Measurements from ENCODE around the gene CHIC2. TPM values are rescaled to one million over a fixed set of nuclear protein-coding genes. Genes with fewer than 3 reads are reported as not detected.

Gene CHIC2
- total RNA-seq, 6 experiments from 2014 or later = 23.5 to 30.2 (median 27.5) TPM

DNA sequence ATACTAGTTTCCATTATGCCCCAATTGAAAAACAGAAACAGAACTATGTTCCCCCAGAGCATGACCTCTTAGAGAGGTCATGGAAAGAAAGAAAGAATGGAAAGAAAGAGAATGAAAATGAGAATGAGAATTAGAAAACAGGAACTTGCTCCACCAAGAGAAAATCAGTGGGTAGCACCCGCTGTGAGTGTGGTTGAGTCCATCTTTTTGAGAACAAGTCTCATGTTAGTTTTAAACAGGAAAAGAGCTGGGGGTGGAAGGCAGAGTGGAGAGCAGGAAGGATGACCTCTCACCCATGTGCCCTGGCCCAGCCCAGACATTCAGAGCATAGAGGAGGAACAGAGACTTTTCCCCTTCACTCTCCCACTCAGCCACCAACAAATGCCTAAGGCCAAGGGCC lies 40.5 kb upstream of the CHIC2 start:
- Mint-ChIP-seq H3K27ac (no peak overlapping the region), H3K27me3 (ENCODE audit: insufficient read depth) (peaks cover 50% of the 10 kb centered on the region), H3K4me1 (ENCODE audit: low read depth) (peaks cover 36% of the 10 kb centered on the region), H3K36me3 (ENCODE audit: low read depth) (peaks cover 10% of the 10 kb centered on the region), H3K4me3 (no peak overlapping the region), H3K9me3 (no peaks in the 10 kb centered on the region)
- no peak for DNase-seq
- no peak for TF ChIP-seq CTCF (IDR thresholded peaks at IDR 0.05)

DNA sequence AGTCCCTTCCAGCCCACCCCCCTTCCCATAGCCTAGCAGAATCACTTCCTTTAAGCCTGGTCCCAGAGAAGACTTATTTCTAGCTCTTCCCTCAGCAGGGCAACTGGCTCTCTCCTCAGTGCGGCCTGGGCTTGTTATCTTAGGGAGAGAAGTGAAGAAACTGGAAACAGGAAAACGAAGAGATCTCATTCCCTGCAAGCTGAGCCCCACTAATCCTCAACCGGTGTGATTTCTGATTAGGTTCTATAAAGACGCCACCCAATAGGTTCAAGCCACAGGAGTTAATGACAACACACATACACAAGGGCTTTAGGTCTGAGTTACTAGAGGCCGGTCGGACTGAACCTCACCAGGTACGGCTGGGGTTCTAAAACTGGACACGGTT lies 38.8 kb upstream of the CHIC2 start:
- DNase-seq = no peak
- peaks cover 10% of the 10 kb centered on the region for H3K36me3 Mint-ChIP-seq (ENCODE audit: low read depth)
- peak overlapping the region; percentile 65; the same call in 1 of the 2 replicates for H3K4me3 Mint-ChIP-seq
- H3K27me3 Mint-ChIP-seq (ENCODE audit: insufficient read depth) = peaks cover 57% of the 10 kb centered on the region
- no peak overlapping the region for H3K27ac Mint-ChIP-seq
- TF ChIP-seq CTCF (IDR thresholded peaks at IDR 0.05) = no peak
- no peaks in the 10 kb centered on the region for H3K9me3 Mint-ChIP-seq
- H3K4me1 Mint-ChIP-seq (ENCODE audit: low read depth) = peaks cover 51% of the 10 kb centered on the region

DNA sequence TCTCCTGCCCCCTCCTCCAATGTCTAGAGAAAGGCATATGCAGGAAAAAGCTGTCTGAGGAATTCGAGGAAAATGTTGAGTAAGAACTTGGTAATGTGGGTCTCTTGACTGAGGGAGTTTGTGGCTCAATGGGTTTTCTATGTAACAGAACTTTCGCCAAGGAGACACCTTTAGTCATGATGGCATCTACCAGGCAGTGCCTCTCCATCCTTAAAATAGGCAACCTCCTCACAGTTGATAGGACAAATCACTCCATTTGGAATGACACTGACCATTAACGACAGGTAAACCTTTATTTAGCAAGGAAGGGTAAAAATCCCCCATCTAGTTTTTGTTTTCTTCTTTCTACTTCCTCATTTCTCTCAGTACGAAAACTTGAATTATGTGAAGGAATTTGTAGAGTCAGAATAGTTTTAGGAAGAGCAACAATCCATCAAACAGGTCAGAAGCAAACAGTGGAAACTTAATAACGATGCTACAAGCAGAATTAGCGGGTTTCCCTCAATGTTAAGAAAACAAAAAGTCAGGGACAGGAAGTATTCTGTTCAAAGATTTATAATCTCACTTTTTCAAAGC lies 38.2 kb upstream of the CHIC2 start:
- no peak overlapping the region for H3K27ac Mint-ChIP-seq
- peaks cover 61% of the 10 kb centered on the region for H3K27me3 Mint-ChIP-seq (ENCODE audit: insufficient read depth)
- peak overlapping the region; percentile 65; the same call in 1 of the 2 replicates for H3K4me3 Mint-ChIP-seq

GRCh38 chr4:54101190-54102041 lies 37.0 kb upstream of the CHIC2 start:
- peaks cover 66% of the 10 kb centered on the region for H3K27me3 Mint-ChIP-seq (ENCODE audit: insufficient read depth)
- no peak for DNase-seq
- H3K27ac Mint-ChIP-seq = no peak overlapping the region
- TF ChIP-seq CTCF (IDR thresholded peaks at IDR 0.05) = no peak
- no peaks in the 10 kb centered on the region for H3K9me3 Mint-ChIP-seq
- peaks cover 59% of the 10 kb centered on the region for H3K4me1 Mint-ChIP-seq (ENCODE audit: low read depth)
- peak overlapping the region; percentile 70 for H3K4me3 Mint-ChIP-seq
- peaks cover 10% of the 10 kb centered on the region for H3K36me3 Mint-ChIP-seq (ENCODE audit: low read depth)

More for the DNA sequence above, 38.2 kb upstream of the CHIC2 start:
- Mint-ChIP-seq H3K36me3 (ENCODE audit: low read depth) (peaks cover 10% of the 10 kb centered on the region), H3K4me1 (ENCODE audit: low read depth) (peaks cover 57% of the 10 kb centered on the region), H3K9me3 (no peaks in the 10 kb centered on the region)
- TF ChIP-seq CTCF (IDR thresholded peaks at IDR 0.05) = no peak
- DNase-seq = no peak

DNA sequence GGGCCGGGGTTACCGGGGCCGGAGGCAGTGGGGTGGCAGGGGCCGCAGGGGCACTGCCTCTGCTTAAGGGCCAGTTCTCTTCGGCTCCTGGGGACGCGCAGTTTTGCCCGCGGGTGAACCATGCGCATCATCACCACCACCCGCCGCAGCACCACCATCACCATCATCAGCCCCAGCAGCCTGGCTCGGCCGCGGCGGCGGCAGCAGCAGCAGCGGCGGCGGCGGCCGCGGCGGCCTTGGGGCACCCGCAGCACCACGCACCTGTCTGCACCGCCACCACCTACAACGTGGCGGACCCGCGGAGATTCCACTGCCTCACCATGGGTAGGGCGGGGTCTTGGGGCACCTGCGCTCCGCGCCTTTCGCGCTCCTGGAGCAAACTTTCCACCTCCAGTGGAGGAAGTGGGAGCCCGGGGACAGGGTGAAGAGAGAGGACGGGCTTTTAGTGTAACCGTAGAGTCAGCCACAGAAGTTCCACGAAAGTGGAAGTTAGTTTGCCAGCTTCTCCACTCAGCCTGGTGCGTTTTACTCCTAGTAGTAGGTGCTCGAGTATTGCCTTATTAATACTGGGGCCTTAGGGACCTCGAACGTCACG lies 36.3 kb upstream of the CHIC2 start:
- DNase-seq = no peak
- no peaks in the 10 kb centered on the region for H3K9me3 Mint-ChIP-seq
- H3K36me3 Mint-ChIP-seq (ENCODE audit: low read depth) = peaks cover 10% of the 10 kb centered on the region
- H3K4me3 Mint-ChIP-seq = peak overlapping the region; percentile 75
- no peak for TF ChIP-seq CTCF (IDR thresholded peaks at IDR 0.05)
- H3K27me3 Mint-ChIP-seq (ENCODE audit: insufficient read depth) = peaks cover 70% of the 10 kb centered on the region
- H3K4me1 Mint-ChIP-seq (ENCODE audit: low read depth) = peaks cover 59% of the 10 kb centered on the region
- no peak overlapping the region for H3K27ac Mint-ChIP-seq
